Measurements from ENCODE around the gene THAP11. TPM values are rescaled to one million over a fixed set of nuclear protein-coding genes. Genes with fewer than 3 reads are reported as not detected.
"Not testable (repeated sequence)": the region's sequence is repeated elsewhere in the genome, so short reads cannot be mapped to it uniquely, and the experiment has no call there.

THAP11 gene
- total RNA-seq, 1 donor from 2014 or later: 48.7 TPM

GRCh38 chr16:67820608-67821259 is 21.4 kb upstream of the THAP11 start:
- Mint-ChIP-seq H3K4me1 (peaks cover 5% of the 10 kb centered on the region), H3K36me3 (ENCODE audit: low read depth) (no peaks in the 10 kb centered on the region), H3K27me3 (no peaks in the 10 kb centered on the region), H3K9me3 (no peaks in the 10 kb centered on the region), H3K4me3 (no peak overlapping the region), H3K27ac (no peak overlapping the region)
- no peak for DNase-seq
- intact Hi-C loops (cut with micrococcal nuclease): no loop called here

GRCh38 chr16:67822511-67822910 is 19.6 kb upstream of the THAP11 start:
- H3K9me3 Mint-ChIP-seq: no peaks in the 10 kb centered on the region
- intact Hi-C loops (cut with micrococcal nuclease): no loop called here
- peaks cover 5% of the 10 kb centered on the region for H3K36me3 Mint-ChIP-seq (ENCODE audit: low read depth)
- DNase-seq: no peak
- no peaks in the 10 kb centered on the region for H3K27me3 Mint-ChIP-seq
- no peaks in the 10 kb centered on the region for H3K4me1 Mint-ChIP-seq
- H3K4me3 Mint-ChIP-seq: no peak overlapping the region
- no peak overlapping the region for H3K27ac Mint-ChIP-seq

GRCh38 chr16:67825119-67825518 is 17.0 kb upstream of the THAP11 start:
- Mint-ChIP-seq H3K4me3 (no peak overlapping the region), H3K36me3 (ENCODE audit: low read depth) (peaks cover 9% of the 10 kb centered on the region), H3K27me3 (no peaks in the 10 kb centered on the region), H3K9me3 (no peaks in the 10 kb centered on the region), H3K4me1 (no peaks in the 10 kb centered on the region), H3K27ac (no peak overlapping the region)
- intact Hi-C loops (cut with micrococcal nuclease): no loop called here
- no peak for DNase-seq

GRCh38 chr16:67825906-67826305 is 16.2 kb upstream of the THAP11 start:
- H3K27me3 Mint-ChIP-seq: no peaks in the 10 kb centered on the region
- no peak overlapping the region for H3K27ac Mint-ChIP-seq
- intact Hi-C loops (cut with micrococcal nuclease): no loop called here
- no peak overlapping the region for H3K4me3 Mint-ChIP-seq
- H3K9me3 Mint-ChIP-seq: no peaks in the 10 kb centered on the region
- DNase-seq: no peak
- no peaks in the 10 kb centered on the region for H3K4me1 Mint-ChIP-seq
- H3K36me3 Mint-ChIP-seq (ENCODE audit: low read depth): peaks cover 12% of the 10 kb centered on the region

- Mint-ChIP-seq H3K36me3 (ENCODE audit: low read depth) (peaks cover 13% of the 10 kb centered on the region), H3K9me3 (no peaks in the 10 kb centered on the region), H3K27ac (no peak overlapping the region), H3K4me3 (no peak overlapping the region), H3K4me1 (peaks cover 8% of the 10 kb centered on the region), H3K27me3 (no peaks in the 10 kb centered on the region)
- intact Hi-C loops (cut with micrococcal nuclease): no loop called here
- DNase-seq: peak; percentile 54
These were observed 13.5 kb upstream of the THAP11 start for GRCh38 chr16:67828651-67829050.

GRCh38 chr16:67833030-67833414 is 9.1 kb upstream of the THAP11 start:
- Mint-ChIP-seq H3K9me3 (no peaks in the 10 kb centered on the region), H3K27ac (peak overlapping the region; percentile 93), H3K4me1 (peaks cover 8% of the 10 kb centered on the region), H3K27me3 (no peaks in the 10 kb centered on the region), H3K4me3 (peak overlapping the region; percentile 98), H3K36me3 (ENCODE audit: low read depth) (peaks cover 8% of the 10 kb centered on the region)
- DNase-seq: peak; percentile 66
- intact Hi-C loops (cut with micrococcal nuclease): loop anchor here (1.0 kb wide), 4 partner anchors 8 to 27 kb away; partner anchors contain the start of genes NUTF2, RANBP10 and TSNAXIP1

GRCh38 chr16:67833415-67834241 is 8.5 kb upstream of the THAP11 start:
- peaks cover 8% of the 10 kb centered on the region for H3K4me1 Mint-ChIP-seq
- intact Hi-C loops (cut with micrococcal nuclease): loop anchor here (1.0 kb wide), 4 partner anchors 8 to 27 kb away; partner anchors contain the start of genes NUTF2, RANBP10 and TSNAXIP1
- H3K4me3 Mint-ChIP-seq: peak overlapping the region; percentile 98
- no peaks in the 10 kb centered on the region for H3K27me3 Mint-ChIP-seq
- DNase-seq: peak; percentile 99
- no peaks in the 10 kb centered on the region for H3K9me3 Mint-ChIP-seq
- H3K27ac Mint-ChIP-seq: peak overlapping the region; percentile 93
- H3K36me3 Mint-ChIP-seq (ENCODE audit: low read depth): peaks cover 8% of the 10 kb centered on the region

- H3K27ac Mint-ChIP-seq: no peak overlapping the region
- H3K27me3 Mint-ChIP-seq: no peaks in the 10 kb centered on the region
- intact Hi-C loops (cut with micrococcal nuclease): no loop called here
These were observed 7.9 kb upstream of the THAP11 start for GRCh38 chr16:67834242-67834614.

GRCh38 chr16:67837190-67837589 is 4.9 kb upstream of the THAP11 start:
- intact Hi-C loops (cut with micrococcal nuclease); H3K27ac Mint-ChIP-seq; DNase-seq; H3K4me3 Mint-ChIP-seq; H3K27me3 Mint-ChIP-seq; H3K36me3 Mint-ChIP-seq (ENCODE audit: low read depth); H3K9me3 Mint-ChIP-seq: not testable (repeated sequence)
- peaks cover 13% of the 10 kb centered on the region for H3K4me1 Mint-ChIP-seq

More at GRCh38 chr16:67834242-67834614, 7.9 kb upstream of the THAP11 start:
- peaks cover 8% of the 10 kb centered on the region for H3K4me1 Mint-ChIP-seq
- peak overlapping the region; percentile 98 for H3K4me3 Mint-ChIP-seq
- no peak for DNase-seq
- H3K9me3 Mint-ChIP-seq: no peaks in the 10 kb centered on the region
- peaks cover 6% of the 10 kb centered on the region for H3K36me3 Mint-ChIP-seq (ENCODE audit: low read depth)

- Mint-ChIP-seq H3K4me1 (peaks cover 8% of the 10 kb centered on the region), H3K9me3 (no peaks in the 10 kb centered on the region), H3K27ac (no peak overlapping the region), H3K36me3 (ENCODE audit: low read depth) (no peaks in the 10 kb centered on the region), H3K4me3 (no peak overlapping the region), H3K27me3 (no peaks in the 10 kb centered on the region)
- intact Hi-C loops (cut with micrococcal nuclease): no loop called here
- DNase-seq: no peak
These were observed 4.3 kb upstream of the THAP11 start for GRCh38 chr16:67837811-67838210.

GRCh38 chr16:67841198-67841815 is 813 bp upstream of the THAP11 start:
- Mint-ChIP-seq H3K27me3 (no peaks in the 10 kb centered on the region), H3K9me3 (no peaks in the 10 kb centered on the region), H3K4me1 (peaks cover 26% of the 10 kb centered on the region), H3K36me3 (ENCODE audit: low read depth) (peaks cover 9% of the 10 kb centered on the region), H3K27ac (peak overlapping the region; percentile 94), H3K4me3 (peak overlapping the region; percentile 93)
- DNase-seq: no peak
- intact Hi-C loops (cut with micrococcal nuclease): loop anchor here (1.0 to 10.0 kb wide), 2 partner anchors 8 to 597 kb away; partner anchors contain the start of genes FHOD1 and SLC9A5

GRCh38 chr16:67842509-67843342 is 606 bp downstream of the THAP11 start:
- peaks cover 28% of the 10 kb centered on the region for H3K4me1 Mint-ChIP-seq
- H3K4me3 Mint-ChIP-seq: peak overlapping the region; percentile 88
- H3K27ac Mint-ChIP-seq: peak overlapping the region; percentile 94
- peaks cover 11% of the 10 kb centered on the region for H3K36me3 Mint-ChIP-seq (ENCODE audit: low read depth)
- no peaks in the 10 kb centered on the region for H3K27me3 Mint-ChIP-seq
- H3K9me3 Mint-ChIP-seq: no peaks in the 10 kb centered on the region
- peak; percentile 89 for DNase-seq
- intact Hi-C loops (cut with micrococcal nuclease): loop anchor here (1.0 to 10.0 kb wide), 3 partner anchors 36 to 598 kb away; partner anchors contain the start of genes CTCF, FHOD1, RANBP10 and SLC9A5

- peak overlapping the region; percentile 88 for H3K4me3 Mint-ChIP-seq
- peaks cover 14% of the 10 kb centered on the region for H3K36me3 Mint-ChIP-seq (ENCODE audit: low read depth)
- no peaks in the 10 kb centered on the region for H3K27me3 Mint-ChIP-seq
- intact Hi-C loops (cut with micrococcal nuclease): loop anchor here (10.0 kb wide), 1 partner anchor 599 kb away; the partner anchor contains the start of genes FHOD1 and SLC9A5
- DNase-seq: no peak
- peak overlapping the region; percentile 94 for H3K27ac Mint-ChIP-seq
- H3K4me1 Mint-ChIP-seq: peaks cover 32% of the 10 kb centered on the region
- no peaks in the 10 kb centered on the region for H3K9me3 Mint-ChIP-seq
These were observed 1.2 kb downstream of the THAP11 start for GRCh38 chr16:67843343-67843765.

Data from activated CD4-positive, alpha-beta T cell treated with anti-CD3 and anti-CD28 coated beads, Interleukin-2, amount 10 ng/mL, durations not matched to agents 24 days and 14 days (primary cell).